SJCRH30 (cell line): Measurements from ENCODE around the gene TMEM131. TPM values are rescaled to one million over a fixed set of nuclear protein-coding genes. Genes with fewer than 3 reads are reported as not detected.
"Not testable (repeated sequence)": the region's sequence is repeated elsewhere in the genome, so short reads cannot be mapped to it uniquely, and the experiment has no call there.

Experiments used
- DNase-seq, 2 experiments: peaks; one replicate each; pipeline ENCODE4 v3.0.0-alpha.2; 2015 to 2020
- H3K27ac ChIP-seq: fragments of 250-450 bp; sonication (Bioruptor Pico); 2 replicates; pipeline ENCODE4 v1.5.1; 2020; ENCODE audit warnings: mild to moderate bottlenecking, moderate library complexity
- H3K27me3 ChIP-seq: fragments of 250-450 bp; sonication (Bioruptor Pico); 2 replicates; pipeline ENCODE4 v1.5.1; 2020; ENCODE audit warnings: mild to moderate bottlenecking, moderate library complexity
- H3K36me3 ChIP-seq: fragments of 250-450 bp; sonication (Bioruptor Pico); 2 replicates; pipeline ENCODE4 v1.5.1; 2020; ENCODE audit warnings: mild to moderate bottlenecking, moderate library complexity
- H3K4me1 ChIP-seq: fragments of 250-450 bp; sonication (Bioruptor Pico); 2 replicates; pipeline ENCODE4 v1.5.1; 2020; ENCODE audit warnings: mild to moderate bottlenecking, moderate library complexity
- H3K4me3 ChIP-seq: fragments of 250-450 bp; sonication (Bioruptor Pico); 2 replicates; pipeline ENCODE4 v1.5.1; 2020; ENCODE audit warnings: mild to moderate bottlenecking, moderate library complexity
- H3K9me3 ChIP-seq: fragments of 250-450 bp; sonication (Bioruptor Pico); replicated peaks from 2 replicates; pipeline ENCODE4 v1.5.1; 2020; ENCODE audit warnings: mild to moderate bottlenecking, moderate library complexity
- total RNA-seq: library from RNA; depleted of rRNA; stranded (reverse); fragments of >200 nt; shearing (Covaris generic); gene quantifications from 2 replicates; pipeline ENCODE4 v1.2.3, GENCODE V29; 2014

The TMEM131 gene
- total RNA-seq, 1 experiment from 2014 or later = 29.7 TPM

DNA sequence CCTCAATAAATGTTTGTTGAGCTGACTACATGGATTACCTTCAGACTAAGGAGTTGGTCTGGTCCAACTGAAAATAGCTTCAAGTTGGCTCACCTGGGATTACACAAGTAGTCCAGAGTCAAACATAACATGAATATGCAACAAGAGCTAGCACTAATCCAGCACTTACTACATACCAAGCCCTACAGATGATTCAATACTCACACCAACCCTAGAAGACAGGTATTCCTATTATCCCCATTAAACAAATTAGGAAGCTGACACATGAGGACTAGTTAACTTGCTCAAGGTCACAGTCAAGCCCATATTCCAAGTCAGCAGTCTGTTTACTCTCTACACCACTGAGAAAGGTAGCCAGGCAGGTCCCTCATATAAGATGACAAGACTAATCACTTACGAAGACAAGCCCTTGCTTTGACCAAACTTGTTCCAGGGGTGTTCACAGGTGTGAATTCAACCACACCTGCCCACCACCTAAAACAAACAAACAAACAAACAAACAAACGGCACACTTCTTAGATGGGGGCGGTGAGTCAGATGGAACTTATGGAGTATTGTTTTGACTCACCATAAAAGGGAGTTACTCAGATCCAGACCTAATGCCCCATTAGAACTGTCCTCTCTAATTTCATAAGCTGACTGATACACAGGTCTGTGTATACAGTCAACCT, 29.1 kb downstream of the TMEM131 start:
- Histone ChIP-seq H3K4me1 (no peaks in the 10 kb centered on the region), H3K27ac (no peak overlapping the region), H3K4me3 (no peak overlapping the region), H3K36me3 (peaks cover 2% of the 10 kb centered on the region; the same call in 1 of the 2 replicates), H3K9me3 (no peaks in the 10 kb centered on the region; the same call in 1 of the 2 replicates), H3K27me3 (no peaks in the 10 kb centered on the region)
- DNase-seq = no peak

DNA sequence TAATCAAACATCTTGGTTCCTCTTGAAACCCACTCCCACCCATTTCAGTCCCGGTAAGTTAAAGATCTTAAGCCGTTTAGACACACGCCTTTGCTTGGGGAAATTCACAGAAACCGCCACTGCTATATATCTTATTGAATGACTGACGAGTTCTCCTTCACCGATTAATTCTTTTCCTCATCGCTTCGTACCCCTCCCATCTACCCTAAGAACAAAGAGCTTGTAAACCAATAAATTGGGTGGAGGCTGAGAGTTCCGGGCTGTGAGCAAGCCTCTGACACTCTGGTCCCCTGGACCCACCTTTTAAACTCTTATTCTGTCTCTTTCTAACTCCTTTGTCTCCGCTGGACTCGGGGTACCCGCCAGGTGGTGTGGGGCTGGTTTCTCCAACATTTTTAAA, 30.6 kb downstream of the TMEM131 start:
- Histone ChIP-seq H3K36me3 (no peaks in the 10 kb centered on the region; the same call in 1 of the 2 replicates), H3K27me3 (no peaks in the 10 kb centered on the region), H3K9me3 (no peaks in the 10 kb centered on the region), H3K27ac (no peak overlapping the region), H3K4me3 (no peak overlapping the region), H3K4me1 (no peaks in the 10 kb centered on the region)
- DNase-seq = no peak

DNA sequence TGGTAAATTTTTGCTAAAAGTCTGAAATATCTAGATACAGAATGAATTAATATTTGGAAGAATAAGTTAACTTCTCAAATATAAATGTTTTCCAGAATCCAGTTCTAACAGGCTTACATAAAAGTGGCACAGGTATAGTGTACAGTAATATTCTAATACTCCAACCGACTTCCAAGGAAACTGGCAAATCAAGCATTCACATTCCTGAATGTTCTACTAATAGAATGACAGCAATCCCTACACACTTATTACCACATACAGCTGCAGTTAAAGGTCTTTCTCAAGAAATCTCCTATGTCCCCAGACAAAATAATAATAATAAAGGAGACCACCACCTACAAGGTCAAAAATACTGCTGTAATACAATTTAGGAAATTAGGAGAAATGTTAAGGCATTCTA, 31.9 kb downstream of the TMEM131 start:
- Histone ChIP-seq H3K4me3 (no peak overlapping the region), H3K4me1 (no peaks in the 10 kb centered on the region), H3K27me3 (no peaks in the 10 kb centered on the region), H3K9me3 (no peaks in the 10 kb centered on the region), H3K27ac (no peak overlapping the region), H3K36me3 (no peaks in the 10 kb centered on the region; the same call in 1 of the 2 replicates)
- no peak for DNase-seq

DNA sequence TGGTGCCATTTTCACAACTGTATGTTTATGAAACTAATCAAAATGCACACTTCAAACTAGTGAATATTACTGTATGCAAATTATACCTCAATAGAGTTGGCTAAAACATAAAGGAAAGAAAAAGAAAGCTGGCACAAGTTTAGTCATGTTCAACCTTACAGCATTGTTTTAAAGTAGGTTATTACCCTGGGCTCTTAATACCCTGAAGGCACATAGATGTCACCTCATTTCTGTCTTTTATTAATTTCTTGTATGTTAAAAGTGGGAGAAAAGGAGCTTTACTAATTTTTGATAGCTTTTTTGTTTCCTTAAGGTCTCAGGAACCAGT, 32.7 kb downstream of the TMEM131 start:
- Histone ChIP-seq H3K27me3 (no peaks in the 10 kb centered on the region), H3K36me3 (no peaks in the 10 kb centered on the region; the same call in 1 of the 2 replicates), H3K27ac (no peak overlapping the region), H3K9me3 (no peaks in the 10 kb centered on the region), H3K4me3 (no peak overlapping the region), H3K4me1 (no peaks in the 10 kb centered on the region)
- DNase-seq = no peak

DNA sequence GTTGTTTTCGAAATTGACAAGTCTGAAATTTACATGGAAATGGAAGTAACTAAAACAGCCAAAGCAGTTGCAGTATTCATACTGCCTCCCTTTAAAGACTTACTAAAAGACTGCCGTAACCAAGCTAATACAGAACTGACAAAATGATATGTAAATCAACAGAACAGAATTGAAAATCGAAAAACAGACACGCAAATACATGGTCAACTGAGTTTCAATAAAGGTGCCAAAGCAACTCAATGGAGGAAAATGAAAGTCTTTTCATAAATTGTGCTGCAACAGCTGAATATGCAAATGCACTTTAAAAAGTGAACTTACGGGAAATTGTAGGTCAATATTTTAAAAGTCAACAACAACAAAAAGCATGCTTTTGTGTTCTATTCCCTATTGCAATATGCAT, 34.2 kb downstream of the TMEM131 start:
- Histone ChIP-seq H3K4me3 (no peak overlapping the region), H3K9me3 (no peaks in the 10 kb centered on the region), H3K27me3 (no peaks in the 10 kb centered on the region), H3K27ac (no peak overlapping the region), H3K36me3 (no peaks in the 10 kb centered on the region; the same call in 1 of the 2 replicates), H3K4me1 (no peaks in the 10 kb centered on the region)
- DNase-seq = no peak

DNA sequence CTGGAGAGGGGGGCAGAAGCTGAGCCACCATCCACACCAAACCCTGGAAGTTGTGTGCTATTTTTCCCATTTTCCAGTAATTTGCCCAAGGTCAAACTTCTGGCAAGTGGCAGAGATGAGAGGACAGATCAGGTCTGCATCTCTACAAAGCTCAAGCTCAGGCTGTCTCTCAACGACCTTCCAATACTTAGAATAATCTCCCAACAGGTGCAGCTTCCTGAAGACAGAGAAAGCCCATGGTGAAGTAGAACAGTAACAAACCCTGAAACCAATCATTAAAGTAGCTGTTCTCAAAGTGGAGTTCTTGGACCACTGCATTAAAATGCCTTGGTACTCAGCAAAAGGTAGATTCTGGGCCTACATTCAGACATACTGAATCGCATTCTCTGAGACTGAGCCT, 37.6 kb downstream of the TMEM131 start:
- Histone ChIP-seq H3K27ac (no peak overlapping the region), H3K27me3 (no peaks in the 10 kb centered on the region), H3K36me3 (no peaks in the 10 kb centered on the region; the same call in 1 of the 2 replicates), H3K4me3 (no peak overlapping the region), H3K9me3 (no peaks in the 10 kb centered on the region), H3K4me1 (no peaks in the 10 kb centered on the region)
- peak in 1 of 2 experiments; percentile 10 for DNase-seq

DNA sequence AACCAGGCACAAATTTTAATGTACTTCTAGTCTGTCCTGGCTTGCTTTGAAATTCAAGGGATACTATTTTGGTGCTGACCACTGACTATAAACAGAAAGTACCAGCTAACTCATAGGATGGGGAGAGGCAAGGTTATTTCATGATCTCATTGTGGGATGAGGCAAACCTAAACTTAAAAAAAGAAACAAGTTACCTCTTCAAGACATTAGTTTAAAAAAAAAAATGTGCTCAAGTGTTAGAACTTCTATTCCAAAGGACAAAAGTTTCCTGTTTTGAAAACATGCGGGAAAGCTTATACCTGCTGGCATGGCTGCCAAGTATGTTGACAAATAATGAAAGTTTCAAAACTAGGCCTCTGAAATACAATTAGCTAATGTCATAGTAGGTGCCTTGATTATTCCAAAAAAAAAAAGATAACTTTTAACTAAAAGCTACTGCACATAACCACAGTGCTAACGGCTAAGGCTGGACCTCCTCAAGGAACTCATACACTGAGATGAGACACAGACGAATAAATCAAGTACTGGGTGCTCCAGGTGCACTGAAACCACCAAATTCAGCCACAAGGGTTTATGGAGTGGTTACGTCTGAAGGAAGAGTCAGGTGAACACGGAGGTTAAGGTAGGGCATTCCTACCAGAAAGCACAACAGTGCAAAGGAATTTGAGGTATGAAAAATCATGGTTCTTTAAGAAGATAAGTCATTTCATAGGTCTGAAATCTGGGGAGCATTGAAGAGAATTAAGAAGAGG, 38.1 kb downstream of the TMEM131 start:
- no peak for DNase-seq
- H3K27ac ChIP-seq = no peak overlapping the region
- H3K4me1 ChIP-seq = no peaks in the 10 kb centered on the region
- H3K4me3 ChIP-seq = no peak overlapping the region
- H3K27me3 ChIP-seq = no peaks in the 10 kb centered on the region
- no peaks in the 10 kb centered on the region for H3K9me3 ChIP-seq
- no peaks in the 10 kb centered on the region; the same call in 1 of the 2 replicates for H3K36me3 ChIP-seq

DNA sequence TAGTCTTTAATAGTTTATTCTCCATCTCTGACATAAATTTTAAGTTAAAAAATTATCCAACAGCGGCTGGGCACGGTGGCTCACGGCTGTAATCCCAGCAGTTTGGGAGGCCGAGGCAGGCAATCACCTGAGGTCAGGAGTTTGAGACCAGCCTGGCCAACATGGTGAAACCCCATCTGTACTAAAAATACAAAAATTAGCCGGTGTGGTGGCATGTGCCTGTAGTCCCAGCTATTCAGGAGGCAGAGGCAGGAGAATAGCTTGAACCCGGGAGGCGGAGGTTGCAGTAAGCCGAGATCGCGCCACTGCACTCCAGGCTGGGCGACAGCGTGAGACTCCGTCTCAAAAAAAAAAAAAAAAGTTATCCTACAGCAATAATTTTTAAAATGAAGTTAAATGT, 39.0 kb downstream of the TMEM131 start:
- not testable (repeated sequence) for H3K4me3 ChIP-seq, H3K4me1 ChIP-seq, H3K27me3 ChIP-seq, DNase-seq, H3K27ac ChIP-seq, H3K9me3 ChIP-seq, H3K36me3 ChIP-seq

DNA sequence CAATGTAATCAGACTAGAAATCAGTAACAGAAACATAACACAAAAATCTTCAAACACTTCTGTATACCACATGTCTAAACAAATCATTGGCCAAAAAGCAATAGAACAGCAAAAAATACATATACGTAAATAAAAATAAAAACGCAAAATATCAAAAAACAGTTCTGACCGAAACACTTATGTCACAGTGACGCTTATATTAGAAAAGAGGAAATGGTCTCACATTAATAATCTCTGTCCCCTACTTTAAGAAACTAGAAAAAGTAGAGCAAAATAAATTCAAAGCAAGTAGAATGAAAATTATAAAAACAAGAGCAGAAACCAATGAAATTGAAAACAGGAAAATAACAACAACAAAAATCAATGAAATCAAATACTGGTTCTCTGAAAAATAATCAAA, 41.9 kb downstream of the TMEM131 start:
- H3K36me3 ChIP-seq = no peaks in the 10 kb centered on the region; the same call in 1 of the 2 replicates
- peaks cover 10% of the 10 kb centered on the region; the same call in 1 of the 2 replicates for H3K4me1 ChIP-seq
- DNase-seq = no peak
- no peaks in the 10 kb centered on the region for H3K9me3 ChIP-seq
- no peak overlapping the region for H3K27ac ChIP-seq
- H3K27me3 ChIP-seq = no peaks in the 10 kb centered on the region
- H3K4me3 ChIP-seq = no peak overlapping the region

DNA sequence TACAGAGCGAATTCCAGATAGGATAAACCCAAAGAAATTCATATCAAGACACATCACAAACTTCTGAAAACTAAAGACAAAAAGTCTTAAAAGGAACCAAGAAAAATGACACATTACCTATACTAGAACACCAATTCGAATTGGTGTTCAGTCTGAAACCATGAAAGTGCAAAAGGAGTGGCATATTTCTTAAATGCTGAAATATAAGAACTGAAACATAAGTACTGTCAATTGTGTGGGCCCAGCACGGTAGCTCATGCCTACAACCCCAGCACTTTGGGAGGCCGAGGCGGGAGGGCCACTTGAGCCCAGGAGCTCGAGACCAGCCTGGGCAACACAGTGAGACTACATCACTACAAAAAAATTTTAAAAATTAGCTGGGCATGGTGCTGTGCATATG, 43.4 kb downstream of the TMEM131 start:
- Histone ChIP-seq H3K27me3 (no peaks in the 10 kb centered on the region), H3K36me3 (no peaks in the 10 kb centered on the region; the same call in 1 of the 2 replicates), H3K27ac (no peak overlapping the region), H3K4me3 (no peak overlapping the region), H3K4me1 (peaks cover 10% of the 10 kb centered on the region; the same call in 1 of the 2 replicates), H3K9me3 (no peaks in the 10 kb centered on the region)
- no peak for DNase-seq

DNA sequence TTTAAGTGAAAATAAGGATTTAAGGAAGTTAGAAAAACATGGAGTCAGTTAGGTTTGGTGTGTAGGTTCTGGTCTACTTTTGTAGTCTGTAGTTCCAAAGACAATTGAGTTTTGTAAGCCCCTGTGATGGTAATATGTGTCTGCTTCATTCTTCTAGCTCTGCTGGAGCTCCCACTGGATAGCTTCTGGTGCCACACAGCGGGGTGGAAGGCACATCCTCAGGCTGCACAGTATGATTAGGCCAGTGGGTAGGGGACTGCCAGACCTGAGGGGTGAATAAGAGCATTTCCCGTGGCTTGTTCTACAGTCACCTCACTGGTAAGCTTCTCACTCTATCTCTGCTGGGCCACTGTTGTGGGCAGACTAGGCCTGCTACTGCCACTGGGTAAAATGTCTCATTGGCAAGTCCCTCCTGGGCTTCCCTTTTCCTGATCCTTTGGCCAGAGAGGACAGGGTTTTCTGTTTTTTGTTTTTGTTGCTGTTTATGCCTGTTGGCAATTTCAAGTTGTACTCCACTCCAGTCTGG, 44.5 kb downstream of the TMEM131 start:
- Histone ChIP-seq H3K27ac (no peak overlapping the region), H3K27me3 (no peaks in the 10 kb centered on the region)

DNA sequence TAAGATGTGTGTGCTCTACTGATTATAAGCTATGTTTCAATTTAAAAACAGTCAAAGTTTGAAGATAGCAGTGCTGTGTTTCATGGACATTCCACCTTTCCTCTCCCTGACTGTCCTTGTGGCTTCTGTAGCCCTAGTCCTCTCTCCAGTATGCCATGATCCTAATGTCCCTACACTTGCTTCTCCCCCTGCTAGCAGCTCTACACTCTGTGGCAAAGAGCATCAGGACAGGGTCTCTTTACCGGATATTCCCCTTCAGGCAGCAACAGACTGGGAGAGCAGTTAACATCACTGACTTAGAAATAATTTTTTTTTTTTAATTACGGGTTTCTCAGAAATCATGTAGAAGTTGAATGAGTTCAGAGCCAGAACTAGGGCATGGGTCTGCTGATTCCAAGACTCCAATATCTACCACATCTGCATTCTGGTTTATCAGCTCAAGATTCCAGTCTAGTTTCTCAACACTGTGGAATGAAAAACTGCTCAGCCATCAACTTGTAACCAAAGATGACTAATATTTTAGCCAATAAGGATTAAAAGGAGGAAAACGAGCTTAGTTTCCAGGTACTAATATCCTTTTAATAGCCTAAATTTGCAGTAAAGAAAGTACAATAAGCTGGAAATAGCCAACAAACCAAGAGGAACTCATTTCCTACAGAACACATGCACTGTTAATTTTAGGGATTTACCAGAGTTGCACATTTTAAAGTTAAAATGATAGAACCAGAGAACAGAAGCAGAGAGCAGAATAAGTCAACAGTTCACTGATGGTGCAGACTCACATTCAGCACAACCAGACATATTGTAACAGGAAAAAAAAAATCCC, 45.2 kb downstream of the TMEM131 start:
- H3K27me3 ChIP-seq = no peaks in the 10 kb centered on the region
- no peak overlapping the region; the same call in 1 of the 2 replicates for H3K27ac ChIP-seq
- no peaks in the 10 kb centered on the region; the same call in 1 of the 2 replicates for H3K36me3 ChIP-seq
- H3K4me3 ChIP-seq = no peak overlapping the region
- H3K4me1 ChIP-seq = peaks cover 10% of the 10 kb centered on the region; the same call in 1 of the 2 replicates
- DNase-seq = peak in 1 of 2 experiments; percentile 6
- no peaks in the 10 kb centered on the region for H3K9me3 ChIP-seq

More for the DNA sequence above, 44.5 kb downstream of the TMEM131 start:
- Histone ChIP-seq H3K36me3 (no peaks in the 10 kb centered on the region; the same call in 1 of the 2 replicates), H3K4me3 (no peak overlapping the region), H3K4me1 (peaks cover 10% of the 10 kb centered on the region; the same call in 1 of the 2 replicates), H3K9me3 (no peaks in the 10 kb centered on the region)
- no peak for DNase-seq

DNA sequence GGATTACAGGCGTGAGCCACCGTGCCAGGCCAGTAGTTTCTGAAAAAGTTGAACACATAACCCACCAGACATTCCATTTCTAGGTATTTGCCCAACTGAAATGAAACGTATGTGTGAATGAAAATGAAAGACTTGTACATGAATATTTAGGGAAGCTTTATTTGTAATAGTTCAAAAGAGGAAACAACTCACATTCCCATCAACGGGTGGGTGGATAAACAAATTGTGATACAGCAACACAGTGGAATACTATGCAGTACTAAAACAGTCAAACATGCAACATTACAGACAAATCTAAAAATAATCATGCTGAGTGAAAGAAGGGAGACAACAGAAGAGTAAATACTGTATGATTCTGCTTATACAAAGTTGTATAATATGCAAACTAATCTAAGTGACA, 46.8 kb downstream of the TMEM131 start:
- no peaks in the 10 kb centered on the region for H3K27me3 ChIP-seq
- H3K9me3 ChIP-seq = no peaks in the 10 kb centered on the region
- no peak overlapping the region for H3K27ac ChIP-seq
- no peaks in the 10 kb centered on the region; the same call in 1 of the 2 replicates for H3K36me3 ChIP-seq
- H3K4me3 ChIP-seq = no peak overlapping the region
- H3K4me1 ChIP-seq = peaks cover 10% of the 10 kb centered on the region; the same call in 1 of the 2 replicates
- DNase-seq = no peak

DNA sequence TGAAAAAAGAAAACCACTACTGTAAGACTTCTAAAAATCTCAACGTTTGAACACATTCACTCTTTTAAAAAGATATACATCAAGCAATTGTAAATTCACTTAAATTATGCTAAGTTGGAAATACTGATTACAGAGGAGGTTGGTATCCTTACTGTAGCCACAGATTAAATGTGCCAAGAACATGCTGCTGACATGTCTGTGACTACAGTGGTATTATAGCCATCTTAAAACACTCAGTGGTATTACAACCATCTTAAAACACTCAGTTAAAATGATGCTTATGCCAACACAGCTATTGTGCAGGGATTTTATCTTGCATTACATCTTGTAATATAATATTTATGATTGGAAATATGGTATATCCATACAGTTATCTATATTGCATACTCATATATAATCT, 50.0 kb downstream of the TMEM131 start:
- Histone ChIP-seq H3K4me1 (peaks cover 6% of the 10 kb centered on the region; the same call in 1 of the 2 replicates), H3K4me3 (no peak overlapping the region)

More for the DNA sequence above, 50.0 kb downstream of the TMEM131 start:
- H3K9me3 ChIP-seq = 0 out of 2 replicates have a peak, but pooled peaks cover 2% of the 10 kb centered on the region
- no peak overlapping the region for H3K27ac ChIP-seq
- no peak for DNase-seq
- no peaks in the 10 kb centered on the region for H3K27me3 ChIP-seq
- no peaks in the 10 kb centered on the region for H3K36me3 ChIP-seq
